ENCODE data around the gene MAPK8IP3.

The MAPK8IP3 gene

DNA sequence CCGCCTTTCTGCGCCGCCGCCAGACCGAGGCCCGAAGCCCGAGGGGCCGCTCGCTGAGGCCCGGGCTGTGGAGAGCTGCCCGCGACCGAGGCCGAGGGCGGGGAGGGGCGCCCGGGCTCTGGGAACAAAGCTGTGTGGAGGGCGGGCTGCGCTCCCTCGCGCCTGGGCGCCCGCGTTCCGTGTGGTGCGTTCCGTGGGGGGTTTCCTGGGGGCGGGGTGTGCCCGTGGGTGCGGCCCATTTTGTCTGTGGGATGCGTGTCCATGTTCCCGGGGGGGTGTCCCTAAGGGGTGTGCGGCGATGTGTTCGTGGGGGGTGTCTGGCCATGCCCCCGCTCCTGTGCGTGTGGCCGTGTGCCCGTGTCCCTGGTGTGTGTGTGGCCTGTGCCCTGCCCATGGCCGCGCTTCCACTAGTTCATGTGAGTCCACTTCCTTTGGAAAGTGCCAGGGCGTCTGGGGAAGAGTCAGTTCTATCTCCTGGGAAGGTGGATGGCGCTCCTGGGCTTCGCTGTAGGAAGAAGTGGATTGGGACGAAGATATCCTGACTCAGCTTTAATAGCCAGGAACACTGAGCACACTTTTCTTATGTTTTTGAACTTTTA, 27.4 kb upstream of the MAPK8IP3 start:
- TF ChIP-seq ZFX (IDR thresholded peaks at IDR 0.05; ENCODE audit: borderline replicate concordance) = no peak
- TF ChIP-seq, protein P1, sequence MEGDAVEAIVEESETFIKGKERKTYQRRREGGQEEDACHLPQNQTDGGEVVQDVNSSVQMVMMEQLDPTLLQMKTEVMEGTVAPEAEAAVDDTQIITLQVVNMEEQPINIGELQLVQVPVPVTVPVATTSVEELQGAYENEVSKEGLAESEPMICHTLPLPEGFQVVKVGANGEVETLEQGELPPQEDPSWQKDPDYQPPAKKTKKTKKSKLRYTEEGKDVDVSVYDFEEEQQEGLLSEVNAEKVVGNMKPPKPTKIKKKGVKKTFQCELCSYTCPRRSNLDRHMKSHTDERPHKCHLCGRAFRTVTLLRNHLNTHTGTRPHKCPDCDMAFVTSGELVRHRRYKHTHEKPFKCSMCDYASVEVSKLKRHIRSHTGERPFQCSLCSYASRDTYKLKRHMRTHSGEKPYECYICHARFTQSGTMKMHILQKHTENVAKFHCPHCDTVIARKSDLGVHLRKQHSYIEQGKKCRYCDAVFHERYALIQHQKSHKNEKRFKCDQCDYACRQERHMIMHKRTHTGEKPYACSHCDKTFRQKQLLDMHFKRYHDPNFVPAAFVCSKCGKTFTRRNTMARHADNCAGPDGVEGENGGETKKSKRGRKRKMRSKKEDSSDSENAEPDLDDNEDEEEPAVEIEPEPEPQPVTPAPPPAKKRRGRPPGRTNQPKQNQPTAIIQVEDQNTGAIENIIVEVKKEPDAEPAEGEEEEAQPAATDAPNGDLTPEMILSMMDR (IDR thresholded peaks at IDR 0.05) = no peak
- H3K27ac ChIP-seq = peak overlapping the region; percentile 85

DNA sequence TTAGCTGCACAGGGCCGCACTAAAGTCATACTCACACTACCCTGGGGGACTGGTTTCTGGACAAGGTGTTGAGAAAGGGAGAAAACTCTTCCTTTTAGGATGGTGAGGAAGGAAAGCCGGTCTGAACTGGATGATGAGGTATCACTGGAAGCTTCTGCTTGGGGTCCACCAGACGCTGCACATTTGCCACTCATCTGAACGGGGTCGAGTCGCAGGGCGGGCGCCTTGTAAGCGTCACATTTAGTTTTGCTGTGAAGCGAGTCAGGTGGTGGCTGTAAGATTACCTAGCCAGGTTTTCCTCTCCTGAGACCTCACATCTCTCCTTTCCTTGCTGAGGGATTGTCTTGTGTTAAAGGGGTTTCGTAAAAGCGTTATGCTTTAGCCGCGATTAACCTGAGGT, 25.6 kb upstream of the MAPK8IP3 start:
- H3K27ac ChIP-seq = peak overlapping the region; percentile 85; the same call in 1 of the 2 replicates
- TF ChIP-seq, protein P1 (IDR thresholded peaks at IDR 0.05) = no peak
- no peak for TF ChIP-seq ZFX (IDR thresholded peaks at IDR 0.05; ENCODE audit: borderline replicate concordance)

DNA sequence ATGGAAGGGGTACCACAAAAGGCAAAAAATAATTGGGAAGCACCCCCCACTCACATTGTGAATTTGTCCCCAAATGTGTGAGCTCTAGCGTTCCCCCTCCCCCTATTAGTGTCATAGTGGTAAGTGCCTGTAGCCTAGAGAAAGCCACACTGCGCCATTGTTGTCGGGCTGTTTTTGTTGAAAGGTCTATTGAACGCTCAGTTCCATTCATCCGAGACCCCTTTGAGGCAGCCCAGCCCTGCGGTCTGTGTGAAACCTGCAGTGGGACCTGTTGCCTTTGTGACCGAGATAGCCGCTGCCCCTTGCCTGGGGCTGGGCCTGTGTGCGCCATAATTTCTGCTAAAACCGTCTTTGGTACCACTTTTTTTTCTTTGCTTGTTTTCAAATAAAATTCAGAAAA, 25.0 kb upstream of the MAPK8IP3 start:
- peak overlapping the region; percentile 6; the same call in 1 of the 2 replicates for H3K27ac ChIP-seq
- TF ChIP-seq ZFX (IDR thresholded peaks at IDR 0.05; ENCODE audit: borderline replicate concordance) = no peak
- TF ChIP-seq, protein P1 (IDR thresholded peaks at IDR 0.05) = no peak

DNA sequence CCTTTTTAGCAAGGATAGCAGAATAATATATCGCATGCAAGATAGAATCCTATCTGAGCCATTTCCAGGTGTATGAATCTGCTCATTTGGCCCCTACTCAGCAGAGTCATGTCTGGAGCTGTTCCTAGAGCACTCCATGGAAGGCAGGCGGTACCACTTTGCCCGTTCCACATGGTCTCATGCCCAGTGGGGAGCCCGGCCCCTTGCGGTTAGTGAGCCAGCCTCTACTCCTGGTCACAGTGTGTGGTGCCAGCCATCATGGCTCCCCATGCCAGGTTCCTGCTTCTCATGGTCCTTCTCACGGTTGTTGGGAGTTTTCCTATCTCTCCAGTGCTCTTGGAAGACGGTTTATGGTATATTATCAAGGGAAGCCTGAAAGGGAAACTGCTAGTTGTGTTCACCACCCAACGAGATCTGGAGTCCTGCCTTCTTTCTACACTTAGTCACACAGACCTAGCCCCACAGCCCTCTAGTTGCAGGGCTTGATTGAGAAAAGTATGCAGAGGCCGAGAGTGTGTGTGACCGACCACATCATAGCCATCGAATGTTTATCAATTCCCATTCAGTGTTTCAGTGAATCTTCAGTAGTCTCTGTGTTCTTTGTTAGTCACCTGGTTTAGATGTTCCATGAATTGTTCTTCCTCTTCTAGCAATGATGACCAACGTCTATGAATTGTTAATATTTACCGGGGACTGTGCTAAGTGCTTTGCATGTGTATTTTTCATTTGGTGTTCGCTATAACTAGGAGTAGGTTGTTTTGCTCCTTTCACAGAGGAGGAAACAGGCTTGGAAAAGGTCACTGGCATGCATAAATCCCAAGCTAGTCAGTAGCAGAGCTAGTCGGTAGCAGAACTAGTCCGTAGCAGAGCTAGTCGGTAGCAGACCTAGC, 18.3 kb upstream of the MAPK8IP3 start:
- TF ChIP-seq ZFX (IDR thresholded peaks at IDR 0.05; ENCODE audit: borderline replicate concordance) = no peak
- no peak overlapping the region for H3K27ac ChIP-seq

DNA sequence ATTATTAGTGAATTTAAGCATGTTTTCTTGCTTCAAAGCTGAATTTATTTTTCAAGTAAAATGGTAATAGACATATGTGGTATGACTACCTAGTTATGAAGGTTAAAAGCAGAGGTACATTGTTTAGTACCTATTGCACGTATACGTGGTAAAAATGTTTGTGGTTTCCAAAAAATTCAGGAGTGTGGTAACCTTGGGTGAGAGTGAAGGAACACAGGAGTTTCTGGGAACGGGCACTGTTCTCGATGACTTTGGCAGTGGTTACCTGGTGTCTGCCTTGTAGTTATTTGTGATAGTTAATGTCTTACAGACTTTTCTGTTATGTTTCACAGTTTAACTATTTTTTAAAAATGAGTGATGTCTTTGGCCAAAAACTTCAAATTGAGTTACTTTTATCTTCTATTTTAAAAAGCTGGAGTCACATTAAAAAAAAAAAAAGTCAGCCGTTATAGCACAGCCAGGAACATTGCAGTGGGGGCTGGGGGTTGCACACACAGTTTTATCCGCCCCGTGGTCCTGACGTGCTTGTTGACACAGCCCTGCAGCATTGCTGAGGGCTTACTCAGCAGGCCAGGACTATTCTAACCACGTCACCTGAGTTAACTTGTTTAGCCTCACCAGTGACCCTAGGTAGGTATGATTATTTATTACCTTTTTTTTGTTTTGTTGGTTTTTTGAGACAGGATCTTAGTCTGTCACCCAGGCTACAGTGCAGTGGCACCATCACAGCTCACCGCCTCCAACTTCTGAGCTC, 17.0 kb upstream of the MAPK8IP3 start:
- H3K27ac ChIP-seq = no peak overlapping the region
- TF ChIP-seq ZFX (IDR thresholded peaks at IDR 0.05; ENCODE audit: borderline replicate concordance) = no peak
- TF ChIP-seq, protein P1 (IDR thresholded peaks at IDR 0.05) = no peak

- no peak overlapping the region for H3K27ac ChIP-seq
- TF ChIP-seq ZFX (IDR thresholded peaks at IDR 0.05; ENCODE audit: borderline replicate concordance) = no peak
- TF ChIP-seq, protein P1 (IDR thresholded peaks at IDR 0.05) = no peak
Observed at GRCh38 chr16:1689853-1690252, 16.1 kb upstream of the MAPK8IP3 start.

DNA sequence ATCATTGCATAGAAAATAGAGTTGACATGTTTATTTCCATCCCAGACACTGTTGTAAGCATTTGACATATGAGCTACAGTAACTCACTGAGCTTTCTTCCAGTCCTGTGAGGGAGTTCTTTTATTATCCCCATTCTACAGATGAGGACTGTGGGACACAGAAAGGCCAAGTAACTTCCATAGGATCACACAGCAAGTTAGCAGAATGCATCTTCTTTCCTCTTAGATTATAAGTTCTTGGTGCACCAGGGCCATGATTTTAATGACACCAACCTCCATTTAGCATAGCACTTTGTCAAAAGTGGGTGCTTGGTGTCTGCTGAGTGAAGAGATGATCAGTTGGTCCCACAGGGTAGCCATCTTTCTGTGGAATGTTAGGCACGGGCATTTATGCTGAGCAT, 15.2 kb upstream of the MAPK8IP3 start:
- no peak overlapping the region for H3K27ac ChIP-seq
- TF ChIP-seq, protein P1 (IDR thresholded peaks at IDR 0.05) = no peak
- no peak for TF ChIP-seq ZFX (IDR thresholded peaks at IDR 0.05; ENCODE audit: borderline replicate concordance)

Data from 22Rv1 (cell line).